SK-N-MC (cell line): ENCODE data around the gene MAP2.

Experiments
- DNase-seq: peaks from one replicate; pipeline ENCODE4 v3.0.0-alpha.2; 2011; ENCODE audit warnings: low read depth, low spot score
- H3K27ac ChIP-seq: fragments of 200-600 bp; sonication (generic); 2 replicates; pipeline ENCODE4 v1.5.1; 2016; ENCODE audit warnings: mixed run types
- H3K36me3 ChIP-seq: fragments of 200-600 bp; sonication (generic); 2 replicates; pipeline ENCODE4 v1.6.1; 2017; ENCODE audit warnings: antibody characterized with exemption, low read length, mixed read lengths; ENCODE audit not compliant: insufficient read depth
- H3K4me3 ChIP-seq: fragments of 200-600 bp; sonication (generic); 2 replicates; pipeline ENCODE4 v1.5.1; 2016
- H3K9ac ChIP-seq: fragments of 200-600 bp; sonication (generic); 2 replicates; pipeline ENCODE4 v1.8.0; 2017; ENCODE audit warnings: mixed run types, mixed read lengths; ENCODE audit not compliant: insufficient read length
- H3K9me3 ChIP-seq: fragments of 200-600 bp; sonication (generic); 2 replicates; pipeline ENCODE4 v1.6.1; 2017; ENCODE audit warnings: low read depth, mild to moderate bottlenecking, antibody characterized with exemption, low read length, moderate library complexity, mixed read lengths
- EZH2 ChIP-seq: fragments of 200-600 bp; sonication (generic); IDR thresholded peaks from one replicate; pipeline ENCODE4 v1.6.1; 2017; ENCODE audit warnings: antibody characterized with exemption
- FOXP2 ChIP-seq: optimal IDR thresholded peaks from 2 replicates; pipeline ENCODE3; 2011; ENCODE audit warnings: mild to moderate bottlenecking, moderate library complexity; ENCODE audit not compliant: insufficient read depth; ENCODE audit errors: extremely low read length, control extremely low read depth
- POLR2AphosphoS5 ChIP-seq: IDR thresholded peaks from 2 replicates; pipeline ENCODE4 v1.6.1; 2012; ENCODE audit warnings: mild to moderate bottlenecking, low read depth, low read length, borderline replicate concordance

The MAP2 gene

GRCh38 chr2:209431701-209432100 is 7.9 kb downstream of the MAP2 start:
- no peaks in the 10 kb centered on the region for H3K36me3 ChIP-seq
- H3K27ac ChIP-seq = peak overlapping the region; percentile 90
- peak overlapping the region; percentile 44 for H3K4me3 ChIP-seq
- no peak for TF ChIP-seq FOXP2
- no peak for TF ChIP-seq EZH2
- no peak for TF ChIP-seq POLR2AphosphoS5
- H3K9ac ChIP-seq = no peak overlapping the region
- H3K9me3 ChIP-seq = no peaks in the 10 kb centered on the region
- DNase-seq = peak; percentile 92

- TF ChIP-seq FOXP2 (no peak), POLR2AphosphoS5 (no peak), EZH2 (no peak)
- Histone ChIP-seq H3K36me3 (no peaks in the 10 kb centered on the region), H3K4me3 (no peak overlapping the region), H3K27ac (0 out of 2 replicates have a peak overlapping the region, but pooled peaks have one; percentile 28), H3K9ac (no peak overlapping the region), H3K9me3 (no peaks in the 10 kb centered on the region)
- DNase-seq = no peak
These were observed 17.7 kb downstream of the MAP2 start for GRCh38 chr2:209441541-209441940.

GRCh38 chr2:209442939-209443338 is 19.1 kb downstream of the MAP2 start:
- Histone ChIP-seq H3K27ac (peak overlapping the region; percentile 8; the same call in 1 of the 2 replicates), H3K36me3 (no peaks in the 10 kb centered on the region), H3K4me3 (no peak overlapping the region), H3K9me3 (no peaks in the 10 kb centered on the region), H3K9ac (no peak overlapping the region)
- DNase-seq = no peak
- TF ChIP-seq EZH2 (no peak), FOXP2 (no peak), POLR2AphosphoS5 (no peak)

- Histone ChIP-seq H3K9me3 (no peaks in the 10 kb centered on the region), H3K27ac (no peak overlapping the region), H3K4me3 (no peak overlapping the region), H3K36me3 (no peaks in the 10 kb centered on the region), H3K9ac (no peak overlapping the region)
- no peak for DNase-seq
- TF ChIP-seq EZH2 (no peak), POLR2AphosphoS5 (no peak), FOXP2 (no peak)
These were observed 21.6 kb downstream of the MAP2 start for GRCh38 chr2:209445485-209445884.

- H3K9ac ChIP-seq = no peak overlapping the region
- TF ChIP-seq EZH2 = no peak
- TF ChIP-seq FOXP2 = no peak
- TF ChIP-seq POLR2AphosphoS5 = no peak
- no peak for DNase-seq
- H3K27ac ChIP-seq = no peak overlapping the region
- no peak overlapping the region for H3K4me3 ChIP-seq
- H3K9me3 ChIP-seq = no peaks in the 10 kb centered on the region
- H3K36me3 ChIP-seq = no peaks in the 10 kb centered on the region
These were observed 27.5 kb downstream of the MAP2 start for GRCh38 chr2:209451209-209451834.

- DNase-seq = no peak
- TF ChIP-seq POLR2AphosphoS5 (no peak), EZH2 (no peak), FOXP2 (no peak)
- Histone ChIP-seq H3K27ac (no peak overlapping the region), H3K9ac (no peak overlapping the region), H3K9me3 (no peaks in the 10 kb centered on the region), H3K4me3 (no peak overlapping the region), H3K36me3 (no peaks in the 10 kb centered on the region)
These were observed 32.6 kb downstream of the MAP2 start for GRCh38 chr2:209456489-209456888.

GRCh38 chr2:209458008-209458979 is 34.4 kb downstream of the MAP2 start:
- no peaks in the 10 kb centered on the region for H3K36me3 ChIP-seq
- no peaks in the 10 kb centered on the region for H3K9me3 ChIP-seq
- DNase-seq = no peak
- no peak overlapping the region for H3K27ac ChIP-seq
- no peak for TF ChIP-seq EZH2
- H3K4me3 ChIP-seq = no peak overlapping the region
- H3K9ac ChIP-seq = no peak overlapping the region

- Histone ChIP-seq H3K9me3 (no peaks in the 10 kb centered on the region), H3K36me3 (no peaks in the 10 kb centered on the region), H3K27ac (no peak overlapping the region), H3K9ac (no peak overlapping the region), H3K4me3 (no peak overlapping the region)
- no peak for DNase-seq
- TF ChIP-seq POLR2AphosphoS5 = no peak
- no peak for TF ChIP-seq EZH2
- no peak for TF ChIP-seq FOXP2
These were observed 35.5 kb downstream of the MAP2 start for GRCh38 chr2:209459359-209459758.
